ENCODE results near the gene MBOAT7.

Gene MBOAT7

GRCh38 chr19:54137699-54138488, 51.5 kb downstream of the MBOAT7 start, which contains the start of gene CNOT3:
CNOT3 (plus strand) TSS chr19:54137762; CDS start chr19:54142979, 5,217 bp downstream.
- no peak for DNase-seq (ENCODE audit: low read depth, low spot score)
- Histone ChIP-seq H3K9me3 (ENCODE audit: insufficient read depth, low read length) (peaks cover 7% of the 10 kb centered on the region; the same call in 1 of the 2 replicates), H3K4me1 (ENCODE audit: insufficient read depth, insufficient read length) (peaks cover 14% of the 10 kb centered on the region), H3K9ac (ENCODE audit: insufficient read length, low read depth) (peak within 1 kb of the TSS; percentile 84), H3K4me3 (ENCODE audit: insufficient read length, low read depth) (peak within 1 kb of the TSS; percentile 66), H3K36me3 (ENCODE audit: insufficient read depth, insufficient read length, low read length) (peaks cover 50% of the 10 kb centered on the region), H3K27me3 (ENCODE audit: insufficient read depth, insufficient read length) (no peaks in the 10 kb centered on the region)
- TF ChIP-seq ZNF274 (IDR thresholded peaks at IDR 0.05; ENCODE audit: low read depth, low read length) = no peak
- peak; percentile 71 for TF ChIP-seq YY1 (IDR thresholded peaks at IDR 0.05; ENCODE audit: insufficient read depth, insufficient read length)
- no peak for TF ChIP-seq SUZ12 (IDR thresholded peaks at IDR 0.05; ENCODE audit: extremely low read depth, insufficient read depth, insufficient read length)

GRCh38 chr19:54136864-54137698, 52.3 kb downstream of the MBOAT7 start:
- H3K9ac ChIP-seq (ENCODE audit: insufficient read length, low read depth) = peak overlapping the region; percentile 84
- H3K27me3 ChIP-seq (ENCODE audit: insufficient read depth, insufficient read length) = no peaks in the 10 kb centered on the region
- H3K9me3 ChIP-seq (ENCODE audit: insufficient read depth, low read length) = peaks cover 7% of the 10 kb centered on the region; the same call in 1 of the 2 replicates
- DNase-seq (ENCODE audit: low read depth, low spot score) = peak; percentile 98
- no peak for TF ChIP-seq ZNF274 (IDR thresholded peaks at IDR 0.05; ENCODE audit: low read depth, low read length)
- TF ChIP-seq YY1 (IDR thresholded peaks at IDR 0.05; ENCODE audit: insufficient read depth, insufficient read length) = no peak
- no peak for TF ChIP-seq SUZ12 (IDR thresholded peaks at IDR 0.05; ENCODE audit: extremely low read depth, insufficient read depth, insufficient read length)
- peaks cover 14% of the 10 kb centered on the region for H3K4me1 ChIP-seq (ENCODE audit: insufficient read depth, insufficient read length)
- peaks cover 41% of the 10 kb centered on the region for H3K36me3 ChIP-seq (ENCODE audit: insufficient read depth, insufficient read length, low read length)
- peak overlapping the region; percentile 66 for H3K4me3 ChIP-seq (ENCODE audit: insufficient read length, low read depth)

GRCh38 chr19:54136086-54136863, 53.1 kb downstream of the MBOAT7 start:
- Histone ChIP-seq H3K4me1 (ENCODE audit: insufficient read depth, insufficient read length) (peaks cover 14% of the 10 kb centered on the region), H3K27me3 (ENCODE audit: insufficient read depth, insufficient read length) (no peaks in the 10 kb centered on the region), H3K4me3 (ENCODE audit: insufficient read length, low read depth) (peak overlapping the region; percentile 41), H3K36me3 (ENCODE audit: insufficient read depth, insufficient read length, low read length) (peaks cover 41% of the 10 kb centered on the region), H3K9me3 (ENCODE audit: insufficient read depth, low read length) (peaks cover 7% of the 10 kb centered on the region; the same call in 1 of the 2 replicates), H3K9ac (ENCODE audit: insufficient read length, low read depth) (peak overlapping the region; percentile 84)
- no peak for DNase-seq (ENCODE audit: low read depth, low spot score)
- TF ChIP-seq ZNF274 (IDR thresholded peaks at IDR 0.05; ENCODE audit: low read depth, low read length) (no peak), YY1 (IDR thresholded peaks at IDR 0.05; ENCODE audit: insufficient read depth, insufficient read length) (no peak), SUZ12 (IDR thresholded peaks at IDR 0.05; ENCODE audit: extremely low read depth, insufficient read depth, insufficient read length) (no peak)

- no peak for TF ChIP-seq SUZ12 (IDR thresholded peaks at IDR 0.05; ENCODE audit: extremely low read depth, insufficient read depth, insufficient read length)
- no peak for TF ChIP-seq YY1 (IDR thresholded peaks at IDR 0.05; ENCODE audit: insufficient read depth, insufficient read length)
- no peak for TF ChIP-seq ZNF274 (IDR thresholded peaks at IDR 0.05; ENCODE audit: low read depth, low read length)
- Histone ChIP-seq H3K36me3 (ENCODE audit: insufficient read depth, insufficient read length, low read length) (peaks cover 35% of the 10 kb centered on the region), H3K4me3 (ENCODE audit: insufficient read length, low read depth) (no peak overlapping the region), H3K9me3 (ENCODE audit: insufficient read depth, low read length) (peaks cover 7% of the 10 kb centered on the region; the same call in 1 of the 2 replicates), H3K4me1 (ENCODE audit: insufficient read depth, insufficient read length) (peaks cover 4% of the 10 kb centered on the region), H3K27me3 (ENCODE audit: insufficient read depth, insufficient read length) (no peaks in the 10 kb centered on the region), H3K9ac (ENCODE audit: insufficient read length, low read depth) (no peak overlapping the region)
- no peak for DNase-seq (ENCODE audit: low read depth, low spot score)
Measured at GRCh38 chr19:54133957-54134590, 55.3 kb downstream of the MBOAT7 start.

GRCh38 chr19:54133312-54133956, 55.9 kb downstream of the MBOAT7 start:
- no peaks in the 10 kb centered on the region for H3K27me3 ChIP-seq (ENCODE audit: insufficient read depth, insufficient read length)
- no peak for TF ChIP-seq ZNF274 (IDR thresholded peaks at IDR 0.05; ENCODE audit: low read depth, low read length)
- no peak for TF ChIP-seq SUZ12 (IDR thresholded peaks at IDR 0.05; ENCODE audit: extremely low read depth, insufficient read depth, insufficient read length)
- TF ChIP-seq YY1 (IDR thresholded peaks at IDR 0.05; ENCODE audit: insufficient read depth, insufficient read length) = no peak
- H3K4me3 ChIP-seq (ENCODE audit: insufficient read length, low read depth) = no peak overlapping the region
- peaks cover 7% of the 10 kb centered on the region; the same call in 1 of the 2 replicates for H3K9me3 ChIP-seq (ENCODE audit: insufficient read depth, low read length)
- no peaks in the 10 kb centered on the region for H3K4me1 ChIP-seq (ENCODE audit: insufficient read depth, insufficient read length)
- H3K36me3 ChIP-seq (ENCODE audit: insufficient read depth, insufficient read length, low read length) = peaks cover 34% of the 10 kb centered on the region
- no peak for DNase-seq (ENCODE audit: low read depth, low spot score)
- H3K9ac ChIP-seq (ENCODE audit: insufficient read length, low read depth) = no peak overlapping the region

- H3K9ac ChIP-seq (ENCODE audit: insufficient read length, low read depth) = no peak overlapping the region
- H3K4me3 ChIP-seq (ENCODE audit: insufficient read length, low read depth) = no peak overlapping the region
- TF ChIP-seq ZNF274 (IDR thresholded peaks at IDR 0.05; ENCODE audit: low read depth, low read length) = no peak
- no peak for TF ChIP-seq SUZ12 (IDR thresholded peaks at IDR 0.05; ENCODE audit: extremely low read depth, insufficient read depth, insufficient read length)
- TF ChIP-seq YY1 (IDR thresholded peaks at IDR 0.05; ENCODE audit: insufficient read depth, insufficient read length) = no peak
- no peaks in the 10 kb centered on the region for H3K27me3 ChIP-seq (ENCODE audit: insufficient read depth, insufficient read length)
- no peaks in the 10 kb centered on the region for H3K4me1 ChIP-seq (ENCODE audit: insufficient read depth, insufficient read length)
- H3K9me3 ChIP-seq (ENCODE audit: insufficient read depth, low read length) = peaks cover 7% of the 10 kb centered on the region; the same call in 1 of the 2 replicates
- peaks cover 63% of the 10 kb centered on the region for H3K36me3 ChIP-seq (ENCODE audit: insufficient read depth, insufficient read length, low read length)
- DNase-seq (ENCODE audit: low read depth, low spot score) = no peak
Measured at GRCh38 chr19:54129617-54129996, 59.8 kb downstream of the MBOAT7 start.
